Colonic mucosa (tissue), 4 donors: ENCODE measurements around the gene PARK7. TPM values are rescaled to one million over a fixed set of nuclear protein-coding genes. Genes with fewer than 3 reads are reported as not detected.
A peak's percentile ranks its signal among the peaks of the same experiment; 100 is the strongest.

Experiments used
- DNase-seq: peaks from one replicate; pipeline ENCODE4 v3.0.0-alpha.2; 2020
- H3K27ac ChIP-seq: fragments of 200-600 bp; one replicate; pipeline ENCODE4 v1.8.0; 2021
- H3K27me3 ChIP-seq: fragments of 200-600 bp; one replicate; pipeline ENCODE4 v1.8.0; 2021
- H3K36me3 ChIP-seq: fragments of 200-600 bp; one replicate; pipeline ENCODE4 v1.8.0; 2021
- H3K4me1 ChIP-seq: fragments of 200-600 bp; one replicate; pipeline ENCODE4 v1.8.0; 2021; ENCODE audit warnings: mild to moderate bottlenecking
- H3K4me3 ChIP-seq: fragments of 200-600 bp; one replicate; pipeline ENCODE4 v1.8.0; 2021
- H3K9ac ChIP-seq, 2 donors: one replicate each; pipeline ENCODE4 v1.7.0; 2013; ENCODE audit warnings: control low read depth in 2 of 2, low read depth in 2 of 2, low read length in 2 of 2
- H3K9me3 ChIP-seq: fragments of 200-600 bp; one replicate; pipeline ENCODE4 v1.8.0; 2021
- CTCF ChIP-seq: fragments of 200-600 bp; IDR thresholded peaks from one replicate; pipeline ENCODE4 v1.8.0; 2022; ENCODE audit warnings: antibody characterized with exemption, mild to moderate bottlenecking
- intact Hi-C: fragments of 100-400 bp; cut with DNase I; formaldehyde crosslinking; loops from one replicate; pipeline ENCODE4 v1.14.1; 2022
- total RNA-seq, 2 donors: library from RNA; stranded (reverse); fragmentation: NEBNext Ultra II Directional in 1 of 2; extraction: Animal tissue kit (Norgen Biotek cat#: 25700) in 1 of 2; gene quantifications; one replicate each; pipeline ENCODE4 v1.2.1, GENCODE V29; 2021
- donor health status: healthy.
- donor health status: DM: no; HTN: no; CAD: no.
- donor health status: DM: no; HTN: no; CAD: no.

Gene PARK7
- total RNA-seq, 2 donors from 2014 or later, result 184 to 330 TPM

- H3K9ac ChIP-seq, result no peak overlapping the region
- peaks cover 9% of the 10 kb centered on the region for H3K4me1 ChIP-seq
- DNase-seq, result no peak
- no peaks in the 10 kb centered on the region for H3K27me3 ChIP-seq
- no peaks in the 10 kb centered on the region for H3K36me3 ChIP-seq
- no peak overlapping the region for H3K4me3 ChIP-seq
- intact Hi-C loops, result loop anchor here (5.0 kb wide), 1 partner anchor 226 kb away; no protein-coding TSS in a partner anchor
- peak overlapping the region; percentile 61 for H3K27ac ChIP-seq
- no peak for TF ChIP-seq CTCF
- no peaks in the 10 kb centered on the region for H3K9me3 ChIP-seq
Measured at GRCh38 chr1:8016210-8016894, 54.8 kb downstream of the PARK7 start.

- no peaks in the 10 kb centered on the region for H3K27me3 ChIP-seq
- peaks cover 9% of the 10 kb centered on the region for H3K4me1 ChIP-seq
- H3K36me3 ChIP-seq, result no peaks in the 10 kb centered on the region
- no peak overlapping the region for H3K4me3 ChIP-seq
- no peak for TF ChIP-seq CTCF
- no peak overlapping the region for H3K9ac ChIP-seq
- H3K9me3 ChIP-seq, result no peaks in the 10 kb centered on the region
- intact Hi-C loops, result loop anchor here (5.0 kb wide), 1 partner anchor 225 kb away; no protein-coding TSS in a partner anchor
- no peak overlapping the region for H3K27ac ChIP-seq
- DNase-seq, result no peak
Measured at GRCh38 chr1:8016895-8017241, 55.4 kb downstream of the PARK7 start.

- H3K9me3 ChIP-seq, result no peaks in the 10 kb centered on the region
- intact Hi-C loops, result loop anchor here (5.0 kb wide), 1 partner anchor 225 kb away; no protein-coding TSS in a partner anchor
- no peaks in the 10 kb centered on the region for H3K36me3 ChIP-seq
- H3K27me3 ChIP-seq, result no peaks in the 10 kb centered on the region
- H3K4me1 ChIP-seq, result peaks cover 9% of the 10 kb centered on the region
- DNase-seq, result peak; percentile 53
- TF ChIP-seq CTCF, result no peak
- H3K4me3 ChIP-seq, result no peak overlapping the region
- no peak overlapping the region for H3K27ac ChIP-seq
- H3K9ac ChIP-seq, result no peak overlapping the region
Measured at GRCh38 chr1:8017495-8018197, 56.1 kb downstream of the PARK7 start.

GRCh38 chr1:8018492-8019228 is 57.1 kb downstream of the PARK7 start:
- Histone ChIP-seq H3K27ac (no peak overlapping the region), H3K27me3 (no peaks in the 10 kb centered on the region), H3K4me3 (no peak overlapping the region), H3K4me1 (peaks cover 13% of the 10 kb centered on the region), H3K9me3 (no peaks in the 10 kb centered on the region), H3K36me3 (no peaks in the 10 kb centered on the region), H3K9ac (no peak overlapping the region)
- intact Hi-C loops, result loop anchor here (5.0 kb wide), 1 partner anchor 224 kb away; no protein-coding TSS in a partner anchor
- no peak for DNase-seq
- TF ChIP-seq CTCF, result no peak

GRCh38 chr1:8019229-8019620 is 57.7 kb downstream of the PARK7 start:
- H3K9ac ChIP-seq, result no peak overlapping the region
- no peaks in the 10 kb centered on the region for H3K36me3 ChIP-seq
- intact Hi-C loops, result loop anchor here (5.0 kb wide), 1 partner anchor 223 kb away; no protein-coding TSS in a partner anchor
- no peak for TF ChIP-seq CTCF
- no peak overlapping the region for H3K4me3 ChIP-seq
- no peaks in the 10 kb centered on the region for H3K9me3 ChIP-seq
- DNase-seq, result no peak
- H3K27me3 ChIP-seq, result no peaks in the 10 kb centered on the region
- H3K4me1 ChIP-seq, result peaks cover 13% of the 10 kb centered on the region
- H3K27ac ChIP-seq, result no peak overlapping the region
